GM19023 (cell line): ENCODE results near the gene ANKS1A.
"Not testable (repeated sequence)": the region's sequence is repeated elsewhere in the genome, so short reads cannot be mapped to it uniquely, and the experiment has no call there.

Source experiments
- ATAC-seq: cut with Tn5 transposase; IDR thresholded peaks from one replicate; pipeline ENCODE4 v1.9.1; 2021; ENCODE audit warnings: mild to moderate bottlenecking, moderate library complexity; ENCODE audit not compliant: unreplicated experiment

Gene ANKS1A

GRCh38 chr6:34986845-34987246 is 97.8 kb downstream of the ANKS1A start:
- no peak for ATAC-seq

GRCh38 chr6:34987506-34987905 is 98.5 kb downstream of the ANKS1A start:
- ATAC-seq: no peak

DNA sequence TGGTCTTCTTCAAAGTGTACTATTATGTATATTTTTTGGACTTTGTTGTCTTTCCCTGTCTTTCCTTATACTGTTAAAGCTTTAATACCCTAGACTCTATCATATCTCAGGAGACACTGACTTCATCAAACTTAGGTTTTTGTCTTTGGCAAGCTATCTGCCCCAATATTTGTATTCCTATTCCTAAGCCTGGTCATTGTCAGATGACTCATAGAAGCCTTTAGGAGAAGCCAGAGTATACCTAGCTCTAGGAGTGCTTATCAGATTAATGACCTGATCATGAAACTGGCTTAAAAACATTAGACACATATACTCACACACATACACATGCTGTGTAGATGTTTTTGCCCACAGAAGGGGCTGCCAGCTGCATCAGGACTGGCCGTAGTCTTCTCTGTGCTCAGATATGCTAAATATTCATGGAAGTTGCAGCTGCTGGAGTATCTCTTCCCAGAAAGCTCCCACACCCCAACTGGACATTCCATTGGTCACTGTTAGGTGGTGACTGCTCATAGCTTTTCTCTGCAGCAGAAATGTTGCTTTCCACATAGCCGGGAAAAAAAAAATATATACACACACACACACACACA is 102.0 kb downstream of the ANKS1A start:
- ATAC-seq: no peak

DNA sequence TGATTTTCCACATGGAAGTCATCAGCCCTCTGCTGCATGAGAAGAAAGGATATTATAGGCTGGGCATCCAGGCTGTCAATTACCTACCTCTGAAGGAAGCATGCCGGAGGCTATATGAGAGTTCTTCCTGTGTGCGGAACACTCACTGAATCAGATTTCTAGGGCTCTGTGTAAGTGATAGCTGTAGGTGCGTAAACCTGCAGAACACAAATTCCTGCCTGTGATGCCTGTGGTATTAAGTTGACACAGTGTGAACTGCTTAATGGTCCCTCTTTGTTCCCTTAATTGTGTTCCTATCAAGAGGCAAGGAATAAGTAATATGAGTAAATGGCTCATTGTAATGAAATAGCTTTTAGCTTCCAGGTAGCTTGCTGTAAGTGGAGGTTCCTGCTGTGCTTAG is 103.3 kb downstream of the ANKS1A start:
- ATAC-seq: no peak

DNA sequence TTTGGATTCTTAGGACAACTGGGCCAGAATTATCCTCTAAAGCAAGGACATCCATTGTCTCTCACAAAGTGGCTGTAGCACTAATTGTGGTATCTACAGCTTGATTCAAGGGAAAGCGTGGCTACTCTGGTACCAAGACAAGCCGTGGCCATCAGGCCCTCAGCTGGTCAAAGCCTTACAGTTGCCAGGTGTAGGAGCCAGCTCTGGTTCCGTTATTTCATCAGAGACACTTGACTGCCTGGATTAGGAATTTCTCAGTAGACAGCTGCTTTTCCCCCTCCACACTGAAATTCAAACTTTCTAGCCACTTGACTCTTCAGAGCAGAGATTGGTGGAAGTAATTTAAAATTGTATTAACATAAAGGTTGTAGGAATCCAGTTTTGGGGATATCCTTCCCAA is 104.2 kb downstream of the ANKS1A start:
- ATAC-seq: no peak

DNA sequence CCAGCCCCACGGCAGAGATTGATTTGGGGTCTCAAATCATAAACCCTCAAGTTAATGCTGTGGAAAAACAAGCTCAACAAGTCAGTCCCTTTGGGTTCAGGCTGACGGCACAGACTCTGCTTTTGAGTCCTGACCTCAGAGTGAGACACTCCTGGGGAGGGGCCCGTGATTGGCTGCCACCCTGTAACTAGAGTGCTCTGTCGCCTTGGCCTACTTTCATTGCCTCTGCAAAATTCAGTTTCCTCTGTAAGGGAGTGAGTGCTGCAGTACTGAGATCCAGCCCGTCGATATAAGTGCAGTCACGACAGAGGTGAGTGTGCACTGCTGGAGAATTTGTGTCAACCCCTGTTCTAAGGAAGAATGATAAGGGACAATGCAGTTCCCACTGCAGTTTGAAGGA is 105.6 kb downstream of the ANKS1A start:
- ATAC-seq: no peak

DNA sequence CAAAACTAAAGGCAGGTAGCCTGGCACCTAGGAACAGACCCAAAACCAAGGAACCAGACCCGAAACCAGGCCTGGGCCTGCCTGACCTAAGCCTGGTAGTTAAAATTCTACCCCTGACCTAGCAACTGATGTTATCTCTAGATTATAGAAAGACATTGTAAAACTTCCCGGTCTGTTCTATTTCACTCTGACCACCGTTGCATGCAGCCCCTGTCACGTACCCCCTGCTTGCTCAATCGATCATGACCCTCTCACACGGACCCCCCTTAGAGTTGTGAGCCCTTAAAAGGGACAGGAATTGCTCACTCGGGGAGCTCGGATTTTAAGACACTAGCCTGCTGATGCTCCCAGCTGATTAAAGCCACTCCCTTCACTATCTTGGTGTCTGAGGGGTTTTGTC is 109.4 kb downstream of the ANKS1A start:
- not testable (repeated sequence) for ATAC-seq

DNA sequence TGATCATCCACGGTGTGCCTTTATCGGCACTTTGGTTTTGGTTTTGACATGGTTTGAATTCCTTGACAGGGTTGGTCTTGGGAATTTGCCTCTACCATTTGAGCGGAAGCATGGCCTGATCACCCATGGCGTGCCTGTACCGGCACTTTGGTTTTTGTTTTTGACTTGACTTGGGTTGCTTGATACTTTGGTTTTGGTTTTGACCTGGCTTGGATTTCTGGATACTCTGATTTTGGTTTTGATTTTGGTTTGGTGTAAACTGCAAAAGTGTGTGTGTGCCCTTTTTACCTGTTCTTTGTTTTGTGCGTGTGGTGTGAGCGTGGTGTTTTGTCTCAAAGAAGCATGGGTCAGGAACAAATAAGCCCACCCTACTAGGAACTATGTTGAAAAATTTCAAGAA is 110.1 kb downstream of the ANKS1A start:
- ATAC-seq: not testable (repeated sequence)

DNA sequence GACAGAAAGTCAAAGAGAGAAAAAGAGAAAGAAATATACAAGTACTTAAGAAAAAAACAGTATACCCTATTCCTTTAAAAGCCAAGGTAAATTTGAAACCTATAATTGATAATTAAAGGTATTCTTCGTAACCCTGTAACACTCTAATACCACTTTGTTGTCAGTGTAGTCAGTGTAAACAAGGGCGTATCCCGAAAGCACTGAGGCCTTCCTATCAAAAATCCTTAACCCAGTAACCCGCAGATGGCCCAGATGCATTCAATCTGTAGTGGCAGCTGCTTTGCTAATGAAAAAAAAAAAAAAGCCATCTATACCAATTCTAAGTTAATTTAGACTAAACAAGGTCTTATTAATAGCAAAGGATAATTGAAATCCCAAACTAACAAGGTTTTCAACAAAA is 110.9 kb downstream of the ANKS1A start:
- ATAC-seq: not testable (repeated sequence)

GRCh38 chr6:35001349-35001748 is 112.3 kb downstream of the ANKS1A start:
- ATAC-seq: not testable (repeated sequence)

GRCh38 chr6:35003886-35004530 is 115.0 kb downstream of the ANKS1A start:
- ATAC-seq: not testable (repeated sequence)

- no peak for ATAC-seq
Observed at GRCh38 chr6:35007016-35007415, 118.0 kb downstream of the ANKS1A start.

GRCh38 chr6:35008858-35009257 is 119.8 kb downstream of the ANKS1A start:
- ATAC-seq: no peak

GRCh38 chr6:35011096-35012041 is 122.3 kb downstream of the ANKS1A start:
- peak; percentile 58 for ATAC-seq

DNA sequence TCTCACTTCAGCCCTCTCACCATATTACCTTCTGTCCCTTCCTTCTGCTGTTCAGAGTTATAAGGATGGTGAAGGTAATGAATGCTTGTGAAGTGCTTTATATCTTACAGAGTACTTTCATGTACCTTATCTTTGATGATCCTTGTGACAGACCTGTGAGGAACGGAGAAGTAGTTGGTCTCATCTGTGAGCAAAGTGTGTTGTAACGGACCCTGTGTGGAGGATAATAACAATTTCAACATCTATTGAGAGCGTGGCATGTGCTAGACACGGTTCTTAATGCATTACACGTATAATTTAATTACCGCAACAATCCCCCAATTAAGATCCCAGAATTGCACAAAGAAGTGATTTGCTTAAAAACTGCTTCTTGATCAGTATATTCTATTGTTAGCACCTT is 124.6 kb downstream of the ANKS1A start:
- no peak for ATAC-seq

DNA sequence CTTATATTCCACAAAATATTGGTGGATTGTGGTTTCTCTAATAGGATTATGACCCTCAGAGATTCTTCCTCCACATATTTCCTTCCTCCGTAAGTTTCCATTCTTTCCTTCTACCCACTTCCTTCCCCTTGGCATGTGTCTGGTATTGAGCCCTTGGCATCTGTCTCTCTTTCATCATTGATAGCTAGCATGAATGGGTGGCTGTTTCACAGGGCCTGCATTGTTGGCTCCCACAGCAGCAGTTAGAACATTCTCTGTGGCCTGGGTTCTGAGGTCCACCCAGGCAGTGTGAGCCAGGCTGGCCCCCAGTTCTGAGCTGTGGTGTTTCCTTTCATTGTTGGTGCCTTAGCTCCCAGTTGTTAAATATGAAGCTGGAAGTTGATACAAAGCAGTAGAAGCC is 125.3 kb downstream of the ANKS1A start:
- no peak for ATAC-seq

GRCh38 chr6:35014786-35015185 is 125.7 kb downstream of the ANKS1A start:
- ATAC-seq: no peak

DNA sequence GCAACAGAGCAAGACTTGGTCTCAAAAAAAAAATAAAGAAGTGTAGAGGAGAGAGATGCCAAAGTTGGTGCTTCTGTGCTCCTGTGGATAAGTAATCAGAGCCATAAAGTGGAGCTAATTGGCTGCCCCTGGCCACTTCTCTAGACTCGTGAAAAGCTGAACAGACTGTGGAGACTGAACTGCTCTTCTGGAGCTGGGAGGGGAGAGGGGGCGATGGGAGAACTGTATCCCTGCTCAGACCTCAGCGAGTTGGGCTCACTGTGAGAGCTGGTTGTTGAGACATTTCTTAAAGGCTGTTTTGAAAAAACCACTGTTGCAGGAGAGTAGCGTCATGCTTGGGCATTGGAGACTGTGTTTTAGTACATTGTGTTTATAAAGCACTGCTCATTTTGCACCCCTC is 126.4 kb downstream of the ANKS1A start:
- ATAC-seq: no peak

DNA sequence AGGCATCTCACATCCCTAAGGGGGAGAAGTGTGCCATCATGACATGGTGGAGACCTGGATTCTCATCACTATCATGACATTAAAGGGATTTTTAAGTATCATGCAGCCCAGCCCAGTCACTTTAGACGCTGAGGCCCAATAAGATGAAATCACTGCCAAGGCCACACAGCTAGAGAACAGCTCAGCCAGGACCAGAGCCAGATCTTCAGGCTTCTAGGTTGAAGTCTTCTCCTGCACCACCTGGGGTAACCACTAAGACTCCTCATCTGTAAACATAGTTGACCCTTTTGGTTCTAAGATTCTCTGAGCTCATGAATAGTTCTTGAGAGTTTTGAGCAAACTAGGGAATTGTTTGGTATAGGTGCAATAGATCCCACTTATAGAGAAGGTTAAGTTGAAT is 126.9 kb downstream of the ANKS1A start:
- ATAC-seq: no peak

- no peak for ATAC-seq
Observed at GRCh38 chr6:35016502-35017321, 127.7 kb downstream of the ANKS1A start.
